ENCODE results near the gene CHRNA9.
"Not testable (repeated sequence)": the region's sequence is repeated elsewhere in the genome, so short reads cannot be mapped to it uniquely, and the experiment has no call there.

CHRNA9 gene

DNA sequence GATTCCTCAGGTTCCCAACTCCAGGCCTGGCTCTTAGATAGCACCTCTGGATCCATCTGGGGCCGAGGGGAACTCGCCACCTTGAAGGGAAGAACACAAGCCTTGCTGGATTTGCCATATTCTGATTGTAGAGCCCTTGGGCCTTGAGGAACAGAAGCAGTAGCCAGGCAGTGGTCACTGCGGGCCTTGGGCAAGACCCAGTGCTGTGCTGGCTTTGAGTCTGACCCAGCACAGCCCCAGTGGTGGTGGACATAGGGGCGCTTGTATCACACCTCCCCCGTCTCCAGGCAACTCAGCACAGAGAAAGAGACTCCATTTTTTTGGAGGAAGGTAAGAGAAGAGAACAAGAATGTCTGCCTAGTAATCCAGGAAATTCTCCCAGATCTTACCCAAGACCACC is 45.5 kb downstream of the CHRNA9 start:
- DNase-seq (ENCODE audit: low read depth): no peak

DNA sequence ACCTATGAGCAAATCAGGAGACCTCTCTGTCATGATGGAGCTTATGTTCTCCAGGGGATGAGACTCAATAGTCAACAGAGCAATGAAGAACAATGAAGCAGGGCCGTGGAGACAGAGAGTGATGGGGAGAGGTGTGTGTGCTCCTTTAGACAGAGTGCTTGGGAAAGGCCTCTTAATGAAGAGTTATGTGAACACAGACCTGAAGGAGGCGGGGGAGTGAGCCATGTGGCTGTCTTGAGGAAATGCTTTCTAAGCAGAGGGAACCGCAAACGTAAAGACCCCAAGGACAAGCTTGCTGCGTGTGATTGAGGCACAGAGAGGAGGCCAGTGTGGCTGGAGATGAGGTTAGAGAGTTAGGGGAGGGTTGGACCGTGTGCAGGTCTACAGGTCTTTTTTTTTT is 53.1 kb downstream of the CHRNA9 start:
- peak; percentile 88 for DNase-seq (ENCODE audit: low read depth)

DNA sequence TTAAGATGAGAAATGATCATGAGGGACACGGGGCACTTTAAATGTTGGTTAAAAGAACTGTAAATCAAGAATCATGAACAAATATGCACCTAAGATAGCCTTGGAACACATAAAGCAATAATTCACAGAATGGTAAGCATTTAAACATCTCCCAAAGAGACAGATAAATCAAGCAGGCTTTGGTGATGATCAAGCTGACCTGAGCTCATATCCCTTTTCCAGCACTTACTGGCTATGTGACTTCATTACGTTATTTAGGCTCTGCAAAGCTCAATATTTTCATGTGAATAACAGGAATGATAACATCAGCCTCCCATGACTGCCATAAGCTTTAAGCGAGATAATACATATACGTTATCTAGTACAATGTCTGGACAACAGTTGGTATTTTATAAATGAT is 54.9 kb downstream of the CHRNA9 start:
- DNase-seq (ENCODE audit: low read depth): peak; percentile 66

DNA sequence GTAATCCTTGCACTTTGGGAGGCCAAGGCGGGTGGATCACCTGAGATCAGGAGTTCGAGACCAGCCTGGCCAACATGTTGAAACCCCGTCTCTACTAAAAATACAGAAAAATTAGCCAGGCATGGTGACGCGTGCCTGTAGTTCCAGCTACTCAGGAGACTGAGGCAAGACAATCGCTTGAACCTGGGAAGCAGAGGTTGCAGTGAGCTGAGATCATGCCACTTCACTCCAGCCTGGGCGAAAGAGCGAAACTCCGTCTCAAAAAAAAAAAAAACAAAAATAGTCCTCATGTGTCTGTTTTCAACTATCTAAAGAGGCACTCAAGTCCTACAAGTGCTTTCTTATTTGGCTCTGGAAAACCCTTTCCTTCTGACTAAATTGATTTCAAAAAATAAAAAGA is 57.1 kb downstream of the CHRNA9 start:
- DNase-seq (ENCODE audit: low read depth): not testable (repeated sequence)

- no peak for DNase-seq (ENCODE audit: low read depth)
Measured at GRCh38 chr4:40394236-40394635, 59.1 kb downstream of the CHRNA9 start.

- DNase-seq (ENCODE audit: low read depth): no peak
Measured at GRCh38 chr4:40395166-40395900, 60.2 kb downstream of the CHRNA9 start.

DNA sequence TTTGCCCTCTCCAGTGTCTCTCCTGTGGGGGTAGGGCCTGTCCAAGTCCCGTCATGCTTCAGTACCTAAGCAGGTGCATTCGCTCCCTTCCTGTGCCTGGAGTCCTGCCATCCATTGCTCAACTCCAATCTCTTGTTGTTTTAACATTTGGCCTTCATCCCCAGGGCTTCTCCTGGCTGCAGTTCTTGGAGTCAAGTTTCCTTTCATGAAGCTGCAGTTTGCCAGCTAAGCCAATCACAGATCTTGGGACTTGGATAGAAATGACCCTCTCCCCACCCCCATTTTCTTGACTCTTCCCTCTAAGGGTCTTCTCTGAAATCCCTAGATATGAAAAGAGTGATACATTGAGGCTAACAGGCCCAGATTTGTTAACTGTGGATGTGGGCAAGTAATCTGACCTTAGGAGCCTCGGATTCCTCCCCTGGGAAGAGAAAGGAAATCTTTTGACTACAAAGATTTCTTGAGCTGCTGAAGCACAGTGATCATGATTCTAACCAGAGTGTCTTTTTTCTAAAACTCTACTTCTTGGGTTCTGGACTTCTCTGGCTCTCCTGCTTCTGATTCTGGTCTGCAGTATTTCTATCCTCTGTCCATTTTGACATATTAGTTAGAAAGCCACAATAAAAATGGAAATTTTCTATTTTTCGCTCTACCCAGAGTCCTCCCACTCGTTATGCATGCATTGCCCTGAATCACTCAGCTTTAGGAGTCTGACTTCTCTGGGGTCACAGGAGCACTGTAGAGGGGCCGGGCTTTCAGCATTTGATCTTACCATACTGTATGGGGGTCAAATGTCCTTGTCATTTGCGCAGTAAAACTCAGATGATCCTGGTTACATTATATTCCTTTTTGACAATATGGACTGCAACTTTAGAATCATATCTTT is 61.0 kb downstream of the CHRNA9 start:
- peak; percentile 64 for DNase-seq (ENCODE audit: low read depth)

DNA sequence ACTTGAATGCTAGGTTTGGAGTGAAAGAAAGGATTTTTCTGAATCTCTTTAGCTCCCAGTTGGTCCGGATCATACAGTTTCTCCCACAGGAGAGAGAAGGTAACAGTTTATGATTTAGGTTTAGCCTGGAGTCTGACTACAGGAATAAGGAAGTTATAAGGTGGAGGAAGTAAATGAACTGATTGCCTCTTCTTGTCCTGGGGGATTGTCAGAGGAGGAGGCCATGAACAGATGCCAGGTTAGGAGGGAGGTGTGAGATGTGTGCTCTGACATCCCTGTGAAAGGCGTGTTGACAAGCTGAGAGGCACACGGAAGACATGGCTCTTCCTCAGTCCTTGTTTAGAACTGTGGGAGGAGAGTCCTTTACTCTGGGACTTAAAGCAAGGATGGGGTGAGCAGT is 64.4 kb downstream of the CHRNA9 start:
- DNase-seq (ENCODE audit: low read depth): no peak

DNA sequence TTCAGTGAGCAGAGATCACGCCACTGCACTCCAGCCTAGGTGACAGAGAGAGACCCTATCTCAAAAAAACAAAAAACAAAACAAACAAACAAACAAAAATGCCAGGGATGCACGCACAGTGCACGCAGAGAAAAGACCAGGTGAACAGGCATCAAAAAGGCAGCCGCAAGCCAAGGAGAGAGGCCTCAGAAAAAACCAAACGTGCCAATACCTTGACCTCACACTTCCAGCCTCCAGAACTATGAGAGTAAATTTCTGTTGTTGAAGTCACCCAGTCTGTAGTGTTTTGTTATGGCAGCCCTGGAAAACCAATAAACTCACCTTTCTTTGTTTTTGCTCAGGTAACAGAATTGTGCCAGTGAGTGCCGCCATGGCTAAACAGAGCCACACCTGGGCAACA is 66.0 kb downstream of the CHRNA9 start:
- DNase-seq (ENCODE audit: low read depth): no peak

GRCh38 chr4:40401631-40402030 is 66.5 kb downstream of the CHRNA9 start:
- no peak for DNase-seq (ENCODE audit: low read depth)

- DNase-seq (ENCODE audit: low read depth): no peak
Measured at GRCh38 chr4:40402556-40402955, 67.4 kb downstream of the CHRNA9 start.

- DNase-seq (ENCODE audit: low read depth): peak; percentile 86
Measured at GRCh38 chr4:40403081-40403480, 67.9 kb downstream of the CHRNA9 start.
